ENCODE data around the gene HSPA6.
"Not testable (repeated sequence)": the region's sequence is repeated elsewhere in the genome, so short reads cannot be mapped to it uniquely, and the experiment has no call there.

DNA sequence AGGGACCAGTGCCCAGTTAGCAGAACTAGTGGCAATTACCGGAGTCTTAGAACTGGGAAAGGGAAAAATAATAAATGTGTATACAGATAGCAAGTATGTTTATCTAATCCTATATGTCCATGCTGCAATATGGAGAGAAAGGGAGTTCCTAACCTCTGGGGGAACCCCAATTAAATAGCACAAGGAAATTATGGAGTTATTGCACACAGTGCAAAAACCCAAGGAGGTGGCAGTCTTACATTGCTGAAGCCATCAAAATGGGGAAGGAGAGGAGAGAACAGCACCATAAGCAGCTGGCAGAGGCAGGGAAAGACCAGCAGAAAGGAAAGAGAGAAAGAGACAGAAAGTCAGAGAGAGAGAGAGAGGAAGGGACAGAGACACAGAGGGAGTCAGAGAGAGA is 46.6 kb upstream of the HSPA6 start:
- TF ChIP-seq YY1 (IDR thresholded peaks at IDR 0.05; ENCODE audit: insufficient read depth, insufficient read length); ZNF274 (IDR thresholded peaks at IDR 0.05; ENCODE audit: low read depth, low read length): not testable (repeated sequence)

Data from NT2/D1 (cell line).